Measurements from ENCODE around the gene LDLRAD4.

LDLRAD4 gene

GRCh38 chr18:13218368-13218991, at the start of gene LDLRAD4:
TSS of gene LDLRAD4 (plus strand) at chr18:13218760.
- no peak for DNase-seq (ENCODE audit: low read depth, low spot score)

- DNase-seq (ENCODE audit: low read depth, low spot score) = no peak
Observed at GRCh38 chr18:13173578-13174145, 44.9 kb upstream of the LDLRAD4 start.

GRCh38 chr18:13175266-13175665, 43.3 kb upstream of the LDLRAD4 start:
- DNase-seq (ENCODE audit: low read depth, low spot score) = no peak

- no peak for DNase-seq (ENCODE audit: low read depth, low spot score)
Observed at GRCh38 chr18:13175754-13176210, 42.8 kb upstream of the LDLRAD4 start.

- DNase-seq (ENCODE audit: low read depth, low spot score) = no peak
Observed at GRCh38 chr18:13176847-13177246, 41.7 kb upstream of the LDLRAD4 start.

GRCh38 chr18:13178197-13178596, 40.4 kb upstream of the LDLRAD4 start:
- no peak for DNase-seq (ENCODE audit: low read depth, low spot score)

GRCh38 chr18:13178976-13179375, 39.6 kb upstream of the LDLRAD4 start:
- DNase-seq (ENCODE audit: low read depth, low spot score) = no peak

GRCh38 chr18:13179566-13180113, 38.9 kb upstream of the LDLRAD4 start:
- no peak for DNase-seq (ENCODE audit: low read depth, low spot score)

- DNase-seq (ENCODE audit: low read depth, low spot score) = no peak
Observed at GRCh38 chr18:13180614-13181375, 37.8 kb upstream of the LDLRAD4 start.

- no peak for DNase-seq (ENCODE audit: low read depth, low spot score)
Observed at GRCh38 chr18:13181765-13182164, 36.8 kb upstream of the LDLRAD4 start.

- no peak for DNase-seq (ENCODE audit: low read depth, low spot score)
Observed at GRCh38 chr18:13183359-13183758, 35.2 kb upstream of the LDLRAD4 start.

- DNase-seq (ENCODE audit: low read depth, low spot score) = no peak
Observed at GRCh38 chr18:13183790-13184189, 34.8 kb upstream of the LDLRAD4 start.

- no peak for DNase-seq (ENCODE audit: low read depth, low spot score)
Observed at GRCh38 chr18:13184396-13184795, 34.2 kb upstream of the LDLRAD4 start.

GRCh38 chr18:13185675-13186198, 32.8 kb upstream of the LDLRAD4 start:
- DNase-seq (ENCODE audit: low read depth, low spot score) = no peak

GRCh38 chr18:13186687-13187086, 31.9 kb upstream of the LDLRAD4 start:
- no peak for DNase-seq (ENCODE audit: low read depth, low spot score)

- DNase-seq (ENCODE audit: low read depth, low spot score) = no peak
Observed at GRCh38 chr18:13187498-13187897, 31.1 kb upstream of the LDLRAD4 start.

GRCh38 chr18:13191031-13191430, 27.5 kb upstream of the LDLRAD4 start:
- DNase-seq (ENCODE audit: low read depth, low spot score) = no peak

- no peak for DNase-seq (ENCODE audit: low read depth, low spot score)
Observed at GRCh38 chr18:13191779-13192178, 26.8 kb upstream of the LDLRAD4 start.

GRCh38 chr18:13192970-13193369, 25.6 kb upstream of the LDLRAD4 start:
- DNase-seq (ENCODE audit: low read depth, low spot score) = no peak

GRCh38 chr18:13194239-13194638, 24.3 kb upstream of the LDLRAD4 start:
- no peak for DNase-seq (ENCODE audit: low read depth, low spot score)

GRCh38 chr18:13198701-13199100, 19.9 kb upstream of the LDLRAD4 start:
- no peak for DNase-seq (ENCODE audit: low read depth, low spot score)

- DNase-seq (ENCODE audit: low read depth, low spot score) = no peak
Observed at GRCh38 chr18:13199169-13199568, 19.4 kb upstream of the LDLRAD4 start.
